Activated CD4-positive, alpha-beta T cell treated with anti-CD3 and anti-CD28 coated beads, Interleukin-10, Interleukin-2, amounts not matched to agents 100 ng/mL and 50 ng/mL, durations not matched to agents 16 hours and 8 hours (primary cell): Measurements from ENCODE around the gene BTG2.

Experiments
- DNase-seq: peaks from one replicate; pipeline ENCODE4 v3.0.0-alpha.2; 2020

The BTG2 gene

DNA sequence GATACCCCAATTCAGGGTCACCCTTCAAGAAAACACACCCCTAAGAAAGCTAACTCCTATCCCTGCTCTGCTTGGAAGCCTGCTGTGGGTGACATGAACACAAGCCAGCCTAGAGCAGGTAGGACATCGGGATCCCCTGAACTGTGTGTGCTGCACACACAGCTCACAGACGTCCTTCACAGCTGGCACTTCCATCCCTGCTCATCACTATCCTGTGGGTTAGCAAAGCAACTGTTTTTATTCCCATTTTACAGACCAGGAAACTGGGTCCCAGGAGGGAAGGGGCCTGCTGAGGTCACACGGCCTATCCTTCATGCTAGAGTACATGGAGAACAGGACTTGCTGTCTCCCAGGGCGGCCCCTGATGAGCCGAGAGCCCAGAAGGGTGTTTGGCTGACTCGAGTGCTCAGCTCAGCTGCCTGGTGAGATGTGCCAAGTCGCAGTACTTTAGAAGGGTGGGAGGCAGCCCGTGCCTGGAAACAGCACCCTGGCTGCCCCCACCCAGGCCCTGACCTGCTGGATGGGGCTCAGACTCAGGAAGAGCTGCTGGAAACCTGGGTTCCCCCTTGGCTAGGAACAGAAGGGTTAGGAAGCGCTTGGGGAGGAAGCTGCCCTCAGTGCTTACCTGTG, 28.3 kb upstream of the BTG2 start:
- no peak for DNase-seq

DNA sequence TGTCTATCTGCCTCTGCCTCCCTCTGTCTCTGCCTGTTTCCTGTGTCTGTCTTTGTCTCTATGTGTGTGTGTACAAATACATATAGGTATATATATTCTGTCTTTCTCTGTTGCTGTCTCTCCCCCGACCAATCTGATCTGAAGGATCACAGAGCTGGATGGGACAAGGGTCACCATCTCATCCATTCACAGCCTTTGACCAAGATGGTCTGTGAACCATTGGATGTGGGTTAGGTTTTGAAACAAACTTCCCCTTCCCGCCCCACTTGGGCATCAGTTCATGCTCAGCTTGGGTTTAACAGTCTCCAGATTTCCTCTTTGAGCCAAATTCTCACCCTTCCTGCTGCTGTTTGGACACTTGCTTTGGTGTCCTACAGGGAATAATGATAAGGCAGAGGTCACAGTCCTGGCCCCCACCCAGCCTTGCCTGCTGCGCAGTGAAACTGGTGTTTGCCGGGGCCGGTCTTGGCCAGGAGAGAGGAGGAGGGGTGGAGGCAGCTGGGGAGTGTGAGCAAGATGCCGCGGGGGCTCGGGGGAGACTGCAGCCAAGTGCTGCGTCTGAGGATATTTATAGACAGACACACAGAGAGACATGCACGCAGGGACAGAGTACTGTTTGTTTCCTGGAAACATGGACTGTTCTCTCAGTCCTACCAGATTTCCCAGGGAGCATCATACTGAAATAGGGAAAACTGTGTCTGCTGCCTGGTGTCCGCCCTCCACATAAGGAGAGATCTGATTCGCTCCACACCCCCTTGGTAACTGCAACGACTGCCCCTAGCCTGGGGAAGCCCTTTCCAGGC, 27.0 kb upstream of the BTG2 start:
- DNase-seq: no peak

DNA sequence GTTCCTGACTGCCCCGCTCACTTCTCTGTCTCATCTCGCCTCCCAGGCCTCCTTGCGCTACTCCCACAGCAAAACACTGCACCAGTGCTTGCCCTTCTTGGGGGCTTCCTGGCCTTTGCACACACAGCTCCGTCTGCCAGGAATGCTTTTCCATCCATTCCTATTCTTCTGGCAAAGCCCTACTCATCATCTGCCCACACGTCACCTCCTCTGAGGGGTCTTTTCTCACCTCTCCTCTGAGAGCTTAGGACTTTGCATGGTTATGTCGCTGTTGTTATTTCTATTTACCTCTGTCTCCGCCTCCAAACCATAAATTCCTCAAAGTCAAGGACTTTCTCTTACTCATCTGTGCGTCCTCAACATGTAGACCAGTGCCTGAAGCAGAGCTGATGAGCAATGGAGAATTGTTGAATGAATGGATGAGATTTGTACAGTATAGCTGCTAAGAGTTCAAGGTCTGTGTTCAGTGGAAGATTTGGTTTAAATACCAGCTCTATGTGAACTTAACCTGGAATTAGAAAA, 26.4 kb upstream of the BTG2 start:
- no peak for DNase-seq

DNA sequence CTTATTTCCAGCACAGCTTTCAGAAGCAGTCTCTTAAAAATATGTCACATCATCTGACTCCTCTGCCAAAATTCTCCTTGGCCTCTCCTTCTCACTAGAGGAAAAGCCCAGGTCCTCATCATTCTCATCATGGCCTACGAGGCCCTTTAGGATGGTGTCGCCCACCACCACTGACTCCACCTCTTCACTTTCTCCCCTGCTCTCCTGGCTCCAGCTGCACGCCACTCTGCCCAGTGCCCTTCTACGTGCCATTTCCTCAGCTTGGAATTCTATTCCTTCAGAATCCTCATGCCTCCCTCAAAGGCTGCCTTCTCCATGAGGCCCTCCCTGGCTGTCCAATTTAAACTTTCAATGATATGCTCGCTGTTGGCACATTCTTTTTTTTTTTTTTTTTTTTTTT, 25.3 kb upstream of the BTG2 start:
- no peak for DNase-seq

DNA sequence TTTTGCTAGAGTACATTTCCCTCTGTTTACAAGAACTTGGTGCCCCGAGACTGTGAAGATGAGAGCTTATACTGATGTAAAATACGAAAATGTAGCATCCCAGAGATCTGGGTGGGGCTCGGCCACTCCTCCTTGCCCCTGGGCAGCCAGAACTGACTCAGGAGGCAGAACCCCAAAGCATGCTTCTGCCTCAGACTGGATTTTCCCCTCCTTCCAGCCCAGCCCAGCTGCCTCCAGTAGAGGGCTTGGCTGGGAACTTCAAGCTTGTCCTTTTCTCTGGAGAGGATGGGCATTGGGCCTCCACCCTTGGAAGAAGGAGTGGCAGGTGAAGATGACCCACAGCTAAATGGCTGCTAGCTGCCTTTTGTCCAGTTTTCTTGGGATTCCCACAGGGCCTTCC, 24.3 kb upstream of the BTG2 start:
- no peak for DNase-seq

DNA sequence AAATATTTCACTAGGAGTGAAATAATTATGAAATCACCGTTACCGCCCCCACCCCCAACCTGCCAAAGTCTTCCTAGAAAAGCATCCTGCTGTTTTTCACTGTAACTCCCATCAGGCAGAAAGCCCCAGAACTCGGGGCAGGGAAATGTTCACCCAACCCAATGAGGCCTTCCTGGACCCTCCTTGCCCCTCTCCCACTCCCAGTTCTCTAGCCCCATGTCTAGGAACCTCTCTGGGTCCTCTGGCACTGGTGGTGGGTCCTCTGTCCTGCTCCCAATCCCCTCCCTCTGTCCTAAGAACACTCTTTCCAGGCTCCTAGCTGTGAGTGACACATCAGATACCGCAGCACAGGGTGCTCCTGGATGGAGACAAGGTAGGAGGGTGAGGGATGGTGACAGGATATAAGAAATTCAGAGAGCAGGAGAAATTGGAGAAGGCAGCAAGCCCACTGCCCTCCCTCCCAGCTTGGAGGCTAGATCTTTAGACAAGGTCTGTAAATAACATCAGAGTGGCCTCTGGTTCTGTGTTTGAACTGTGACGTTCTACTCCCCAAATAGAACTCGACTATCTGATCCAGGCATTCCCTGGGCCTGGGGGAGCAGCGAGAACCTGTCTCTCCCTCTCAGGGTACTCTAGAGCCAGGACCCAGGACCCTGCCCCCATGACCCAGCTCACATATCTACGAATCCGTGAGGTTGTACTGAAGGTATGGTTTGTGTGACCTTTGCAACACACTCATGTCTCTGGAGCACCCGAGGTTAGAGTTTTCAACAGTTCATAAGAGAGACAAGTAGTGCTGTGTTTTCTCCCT, 23.3 kb upstream of the BTG2 start:
- no peak for DNase-seq

DNA sequence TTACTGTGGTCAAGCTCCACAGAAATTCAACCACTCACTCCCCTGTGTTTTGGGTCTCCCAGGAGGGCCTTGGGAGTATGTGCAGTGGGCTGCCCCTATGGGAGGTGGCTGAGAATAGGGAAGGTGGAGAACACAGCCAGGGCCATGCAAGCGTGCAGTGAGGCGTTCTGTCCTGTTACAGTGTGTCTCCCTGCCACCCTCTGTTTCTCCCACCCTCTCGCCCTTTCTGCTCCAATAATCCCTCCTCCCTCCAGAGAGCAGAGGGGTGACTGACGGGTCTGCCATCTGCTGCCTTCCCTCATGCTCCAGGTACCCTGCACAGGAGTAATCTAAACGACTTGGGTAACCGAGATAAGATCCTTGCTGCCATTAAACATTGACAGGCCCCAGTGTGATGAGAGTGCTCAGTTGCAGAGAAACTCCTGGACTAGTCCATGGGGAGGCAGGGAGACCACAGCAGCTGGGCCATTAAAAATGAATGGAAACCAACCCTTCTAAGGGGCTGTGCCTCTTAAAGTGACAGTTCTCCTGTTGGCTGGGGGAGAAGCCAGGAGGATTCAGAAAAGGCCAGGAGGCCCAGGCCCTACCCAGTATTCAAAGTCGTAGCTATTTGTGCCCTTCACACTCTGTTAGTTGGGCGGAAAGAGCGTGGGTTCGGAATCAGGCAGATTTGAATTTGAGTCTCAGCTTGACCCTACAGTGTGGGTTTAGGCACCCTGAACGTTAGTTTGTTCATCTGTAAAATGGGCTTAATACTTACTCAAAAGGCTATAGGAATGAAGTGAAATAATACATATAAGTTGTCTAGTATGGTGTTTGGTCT, 22.4 kb upstream of the BTG2 start:
- DNase-seq: no peak

DNA sequence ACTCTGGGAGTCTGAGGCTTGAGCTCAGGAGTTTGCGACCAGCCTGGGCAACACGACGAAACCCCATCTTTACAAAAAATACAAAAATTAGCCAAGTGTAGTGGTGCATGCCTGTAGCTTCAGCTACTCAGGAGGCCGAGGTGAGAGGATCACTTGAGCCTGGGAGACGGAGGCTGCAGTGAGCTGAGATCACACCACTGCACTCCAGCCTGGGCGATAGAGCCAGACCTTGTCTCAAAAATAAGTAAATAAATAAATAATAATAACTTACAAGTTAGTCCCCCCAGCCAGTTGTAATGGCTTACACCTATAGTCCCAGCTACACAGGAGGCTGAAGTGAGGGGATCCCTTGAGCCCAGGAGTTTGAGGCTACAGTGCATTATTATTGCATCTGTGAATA, 21.7 kb upstream of the BTG2 start:
- no peak for DNase-seq

DNA sequence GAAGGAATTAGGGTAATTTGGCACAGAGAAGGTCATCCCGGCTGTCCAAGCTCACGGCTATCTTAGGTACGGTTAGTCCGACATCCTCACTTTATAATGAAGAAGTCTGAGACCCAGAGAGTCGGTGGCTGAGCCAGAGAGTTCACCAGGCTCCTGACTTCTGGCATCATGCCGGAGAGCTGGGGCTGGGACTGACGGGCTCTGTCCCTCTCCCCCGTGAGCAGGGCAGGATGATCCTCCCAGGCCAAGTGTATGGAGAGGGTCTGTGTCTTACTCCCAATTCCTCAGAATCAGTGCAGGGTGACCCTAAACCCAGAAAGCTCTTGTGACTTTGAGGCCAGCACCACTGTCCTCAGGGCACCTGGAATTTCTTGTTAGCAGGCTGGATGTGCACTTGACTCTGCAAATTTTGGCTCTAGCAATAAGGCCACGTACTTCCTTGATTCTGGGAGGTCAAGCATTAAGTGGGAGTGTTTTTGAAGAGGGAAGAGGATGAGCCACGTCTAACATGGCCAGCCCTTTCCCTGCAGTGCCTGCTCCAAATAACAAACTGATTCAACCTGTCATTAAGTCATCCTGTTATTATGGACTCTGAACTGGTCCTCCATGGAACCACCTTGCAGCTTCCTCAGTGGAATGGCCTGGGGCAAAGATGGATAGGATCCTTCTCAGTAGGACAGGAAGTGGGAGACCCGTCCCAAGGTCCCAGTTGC, 20.8 kb upstream of the BTG2 start:
- DNase-seq: no peak

DNA sequence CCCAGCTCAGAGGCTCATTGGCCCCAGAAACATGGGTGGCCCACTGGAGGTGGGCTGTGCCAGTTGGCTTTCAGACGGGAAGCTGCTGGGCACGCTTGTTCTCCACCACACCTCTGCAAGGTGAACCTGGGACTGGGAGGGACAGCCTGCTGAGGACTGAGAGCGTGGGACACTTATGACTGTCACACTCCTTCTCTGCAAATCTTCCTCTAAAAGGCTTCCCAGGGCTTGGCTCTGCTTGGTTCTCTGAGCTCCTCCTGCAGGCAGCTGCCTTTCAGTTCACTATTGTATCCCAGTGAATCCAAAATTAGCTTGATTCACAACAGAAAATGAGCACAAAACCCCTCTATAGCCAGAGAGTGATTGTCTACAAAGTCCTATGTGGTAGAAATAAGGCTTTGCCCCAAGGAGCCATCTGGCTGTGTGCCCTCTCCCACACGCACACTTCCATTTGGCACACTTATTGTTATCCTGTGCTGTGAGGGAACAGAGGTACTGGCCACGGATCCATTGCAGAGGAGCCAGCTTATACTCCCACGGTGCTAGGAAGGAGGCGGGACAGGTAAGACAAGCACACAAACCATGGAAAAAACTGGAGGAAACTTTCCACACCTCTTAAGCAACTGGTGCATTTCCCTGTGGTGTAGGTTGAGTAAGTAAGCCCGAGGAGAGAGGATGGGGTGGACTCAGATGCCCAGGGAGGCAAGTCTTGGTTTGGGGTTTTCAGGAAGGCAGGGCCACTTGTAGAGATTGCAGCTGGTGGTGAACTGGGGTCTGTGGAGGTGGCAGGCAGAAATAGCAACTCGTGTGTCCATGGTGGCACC, 18.9 kb upstream of the BTG2 start:
- no peak for DNase-seq

DNA sequence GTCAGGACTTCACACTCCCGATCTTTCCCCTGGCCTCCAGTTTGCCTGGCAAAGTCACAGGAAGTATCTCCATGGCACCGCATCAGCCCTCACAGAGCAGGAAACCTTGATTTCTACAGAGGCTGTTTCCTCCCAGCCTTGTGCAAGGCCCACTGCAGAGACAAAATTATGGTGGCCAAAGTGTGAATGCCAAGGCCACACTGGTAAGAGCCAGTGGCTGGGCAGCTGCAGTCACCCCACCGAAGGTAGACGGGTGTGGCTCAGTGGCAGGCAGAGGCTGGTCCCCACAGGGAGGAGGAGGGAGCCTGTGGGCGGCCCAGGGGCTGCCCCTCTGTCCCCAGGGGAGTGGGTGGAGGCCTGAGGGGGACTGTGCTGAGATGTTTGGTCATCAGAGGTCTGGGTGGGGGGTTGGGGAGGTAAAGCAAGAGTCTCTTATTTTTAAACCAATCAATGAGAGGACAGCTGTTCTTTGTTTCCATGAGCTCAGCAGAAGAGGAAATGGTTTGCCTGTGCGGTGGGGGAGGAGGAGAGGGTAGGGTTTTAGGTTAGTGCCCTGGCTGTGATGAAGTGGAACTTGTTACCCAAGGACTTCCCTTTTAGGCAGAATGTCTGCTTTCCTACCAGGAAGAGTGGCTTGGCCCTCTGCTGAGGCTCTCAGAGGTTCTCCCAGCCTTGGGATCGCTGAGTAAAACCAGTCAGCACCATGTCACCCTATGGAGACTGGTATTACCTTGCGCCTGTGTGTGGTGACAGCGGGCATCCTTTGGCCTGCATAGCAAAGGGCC, 18.0 kb upstream of the BTG2 start:
- peak; percentile 92 for DNase-seq

DNA sequence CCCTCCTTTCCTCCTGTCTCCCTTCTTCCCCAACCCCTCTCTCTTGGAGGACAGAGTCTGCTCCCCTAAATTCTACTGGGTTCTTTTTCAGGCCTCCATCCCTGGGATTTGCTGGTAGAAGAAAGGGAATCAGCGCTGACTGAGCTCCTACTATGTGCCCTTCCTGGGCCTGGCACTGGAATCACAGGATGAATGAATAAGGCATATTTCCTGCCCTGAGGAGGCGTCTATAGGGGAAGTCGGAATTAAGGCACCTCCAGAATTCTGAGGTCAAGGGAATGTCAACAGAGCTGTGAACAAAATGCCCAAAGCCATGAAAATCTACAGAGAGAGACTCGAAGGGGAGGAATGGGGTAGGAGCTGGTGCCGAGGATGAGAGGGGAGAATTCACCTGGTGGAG, 17.4 kb upstream of the BTG2 start:
- DNase-seq: no peak

DNA sequence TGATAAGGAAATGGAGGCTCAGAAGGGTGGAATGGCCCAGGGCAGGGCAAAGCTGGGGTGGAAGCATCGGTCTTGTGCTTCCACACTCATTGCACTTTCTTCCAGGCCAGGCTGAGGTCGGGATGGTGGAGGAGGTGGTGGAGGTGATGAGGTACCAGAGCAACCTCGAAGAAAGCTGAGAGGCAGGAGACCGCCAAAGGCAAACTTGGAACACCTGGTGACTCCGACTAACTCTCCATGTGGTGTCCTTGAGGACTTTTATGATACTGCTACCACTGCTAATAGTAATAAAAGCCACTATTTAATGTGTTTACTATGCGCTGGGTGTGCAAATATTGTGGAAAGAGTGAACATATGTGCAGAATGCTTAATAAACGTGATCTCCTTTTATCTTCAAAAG, 16.9 kb upstream of the BTG2 start:
- DNase-seq: no peak

DNA sequence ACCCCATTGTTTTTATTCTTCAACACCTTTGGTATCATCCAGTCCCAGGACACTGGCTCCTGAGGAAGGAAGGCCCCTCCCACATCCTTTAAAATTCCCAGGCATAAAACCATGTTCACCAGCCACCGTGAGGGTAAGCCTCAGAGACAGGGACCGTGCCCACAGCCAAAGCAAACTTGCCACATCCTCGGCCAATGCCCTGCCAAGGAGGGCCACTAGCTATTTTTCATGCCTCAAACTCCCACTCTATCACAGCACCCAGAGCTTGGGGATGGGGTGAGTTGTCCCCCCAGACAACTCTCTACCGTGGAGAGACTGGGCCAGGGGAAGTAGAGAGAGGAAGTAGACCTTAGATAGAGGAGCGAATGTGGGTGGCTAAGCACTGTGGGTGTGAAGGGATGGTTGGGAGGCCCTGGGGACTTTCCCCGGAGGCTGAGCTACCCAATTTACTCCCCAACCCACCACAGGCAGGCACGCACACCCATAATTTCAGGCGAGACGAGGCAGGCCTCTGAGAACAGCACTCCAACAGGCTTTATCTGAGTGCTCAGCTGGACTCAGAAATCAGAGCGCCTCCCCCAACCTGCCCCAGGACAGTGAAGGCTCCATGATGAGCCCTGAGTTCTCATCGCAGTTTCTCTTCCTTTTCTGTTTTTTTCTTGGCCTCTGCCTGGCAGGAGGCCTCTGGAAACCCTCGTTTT, 15.9 kb upstream of the BTG2 start:
- peak; percentile 98 for DNase-seq

DNA sequence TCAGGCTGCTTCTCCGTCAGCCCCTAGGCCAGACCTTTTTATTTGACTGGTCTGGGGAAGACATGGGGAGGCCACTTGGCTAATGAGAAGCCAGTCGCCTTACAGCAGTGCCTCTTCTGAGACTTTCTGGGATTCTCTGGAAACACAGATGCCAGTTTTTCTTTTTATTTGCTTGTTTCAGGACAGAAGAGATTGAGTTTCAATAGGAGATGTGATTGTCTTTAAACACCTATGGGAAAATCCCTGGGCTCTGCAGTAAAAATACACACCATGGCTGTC, 15.4 kb upstream of the BTG2 start:
- DNase-seq: no peak

DNA sequence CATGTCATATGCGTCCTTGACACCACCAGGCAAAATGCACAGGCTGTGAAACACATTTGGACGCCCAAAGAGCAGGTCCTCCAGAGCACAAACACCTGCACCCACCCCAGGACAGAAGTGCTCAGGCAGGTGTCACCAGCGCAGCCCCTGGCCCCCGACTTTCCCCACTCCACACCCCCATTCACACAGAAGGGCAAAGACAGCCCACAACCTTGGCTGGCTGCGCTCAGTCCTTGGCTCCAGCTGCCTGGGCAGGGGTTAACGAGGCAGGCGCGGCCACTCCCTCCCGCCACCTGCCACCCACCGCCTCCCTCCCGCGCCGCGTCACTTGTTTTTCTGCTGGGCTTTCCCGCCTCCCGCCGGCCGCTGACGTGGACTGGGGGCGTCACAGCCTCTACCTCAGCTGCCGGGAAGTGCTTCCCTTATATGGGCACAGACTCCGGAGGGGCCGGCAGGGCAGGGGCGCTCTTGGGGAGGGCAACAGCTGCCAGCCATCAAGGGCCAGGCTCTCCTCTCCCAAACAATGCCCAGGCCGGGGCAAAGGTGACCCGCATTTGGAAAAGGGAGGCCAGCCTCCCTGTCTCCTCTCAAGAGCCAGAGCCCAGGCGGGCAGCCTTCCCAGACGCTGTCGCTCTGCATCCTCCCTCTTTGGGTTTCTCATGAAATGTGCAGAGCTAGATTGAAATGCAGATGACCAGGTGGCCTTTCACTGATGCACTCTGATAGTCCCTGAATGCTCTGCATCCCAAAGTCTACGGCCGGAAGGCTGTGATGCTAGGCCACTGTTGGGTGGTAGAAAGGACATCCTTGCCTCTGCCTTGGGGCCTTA, 14.8 kb upstream of the BTG2 start:
- peak; percentile 97 for DNase-seq

DNA sequence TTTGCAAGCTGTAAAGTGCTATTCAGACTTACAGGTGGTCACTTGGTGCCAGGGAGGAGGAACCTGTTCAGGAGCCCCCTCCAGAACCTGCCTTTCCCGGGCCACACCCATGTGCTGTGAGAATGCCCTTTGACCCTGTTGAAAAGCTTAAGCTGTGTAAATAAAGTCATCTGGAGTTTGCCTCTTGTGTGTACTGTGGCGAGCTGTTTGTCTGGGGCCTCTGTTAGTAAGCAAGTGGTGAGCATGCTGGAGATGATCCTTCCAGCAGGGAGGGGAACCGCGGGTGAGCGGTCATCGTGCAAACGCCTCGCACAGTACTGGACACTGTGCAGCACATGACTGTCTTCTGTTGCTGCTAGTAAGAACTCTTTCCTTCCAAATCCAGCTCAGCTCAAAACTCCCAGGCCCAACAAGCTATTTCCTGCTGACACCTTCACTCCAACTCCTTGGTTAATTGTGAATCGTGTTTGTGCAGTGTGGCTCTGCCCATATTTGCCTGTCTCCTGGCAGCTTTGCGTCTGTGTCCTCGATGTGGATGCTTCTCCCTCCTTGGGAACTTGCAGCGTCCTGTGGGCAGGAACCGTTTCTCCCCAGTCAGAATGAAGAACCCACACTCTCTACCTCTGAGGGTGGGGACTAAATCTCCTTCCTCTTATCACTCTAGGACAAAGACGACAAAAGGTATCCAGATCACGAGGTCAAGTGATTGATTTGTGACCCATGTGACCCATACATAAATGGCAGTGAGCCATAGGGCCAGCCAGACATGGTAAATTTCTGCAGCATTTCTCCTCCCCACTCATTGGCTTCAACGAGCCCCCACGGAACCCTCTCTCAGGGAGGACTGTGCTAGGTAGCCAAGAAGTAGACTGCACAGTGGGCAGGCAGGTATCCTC, 13.9 kb upstream of the BTG2 start:
- DNase-seq: no peak

DNA sequence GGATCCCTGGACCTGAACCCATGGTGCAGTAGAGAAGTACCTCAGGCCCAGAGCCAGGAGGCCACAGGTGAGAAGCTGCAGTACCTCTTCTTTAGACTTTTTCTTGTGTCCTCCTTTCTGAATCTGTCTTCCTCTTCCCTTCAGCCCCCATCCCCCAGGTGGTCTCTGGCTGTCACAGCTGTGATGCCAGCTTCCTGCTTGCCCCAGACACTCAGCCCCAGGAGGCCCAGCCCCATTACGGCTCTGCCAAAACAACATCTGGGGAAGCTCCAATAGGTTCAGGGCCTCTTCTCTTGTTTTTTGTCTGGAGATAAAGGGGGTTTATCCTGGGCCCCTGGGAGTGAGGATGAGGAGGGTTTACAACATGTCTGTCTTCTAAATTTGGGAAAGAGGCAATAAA, 9.5 kb upstream of the BTG2 start:
- DNase-seq: no peak
